Natural killer cell treated with Interleukin-12 subunit alpha and Interleukin-12 subunit beta and Interleukin-15 and Interleukin-18, amount 100 ng/mL, for 72 hours (primary cell): ENCODE data around the gene OGDH. TPM values are rescaled to one million over a fixed set of nuclear protein-coding genes. Genes with fewer than 3 reads are reported as not detected.

ENCODE experiments used
- ATAC-seq, 2 donors: fragments of 150-1000 bp; cut with Tn5 transposase in 1 of 2; sonication (Bioruptor Pico), chemical (Tn5 transposase) in 1 of 2; 2 replicates each; pipeline ENCODE4 v1.10.0; 2021
- DNase-seq: peaks from one replicate; pipeline ENCODE4 v3.0.0; 2022; ENCODE audit warnings: low spot score
- H3K27ac Mint-ChIP-seq, 2 donors: 1 replicate in 1 of 2; 2 replicates in 1 of 2; pipeline ENCODE4 v1.8.0; 2022; ENCODE audit warnings: mixed read lengths in 2 of 2, mild to moderate bottlenecking in 1 of 2, moderate library complexity in 1 of 2
- H3K27me3 Mint-ChIP-seq, 2 donors: 1 replicate in 1 of 2; 2 replicates in 1 of 2; pipeline ENCODE4 v1.8.0; 2022; ENCODE audit warnings: mixed read lengths in 2 of 2
- H3K36me3 Mint-ChIP-seq: one replicate; pipeline ENCODE4 v1.8.0; 2022; ENCODE audit warnings: mixed read lengths
- H3K4me1 Mint-ChIP-seq, 2 donors: 1 replicate in 1 of 2; 2 replicates in 1 of 2; pipeline ENCODE4 v1.8.0; 2022; ENCODE audit warnings: low read depth in 2 of 2, mixed read lengths in 2 of 2, mild to moderate bottlenecking in 1 of 2
- H3K4me3 Mint-ChIP-seq: one replicate; pipeline ENCODE4 v1.8.0; 2022; ENCODE audit warnings: mixed read lengths
- H3K9me3 Mint-ChIP-seq: 2 replicates; pipeline ENCODE4 v1.8.0; 2022; ENCODE audit warnings: mixed read lengths
- total RNA-seq, 2 donors: library from RNA; stranded (reverse); gene quantifications; one replicate each; pipeline ENCODE4 v1.2.3, GENCODE V29; 2022

The OGDH gene
- total RNA-seq, 2 donors from 2014 or later = 84.8 to 116 TPM

DNA sequence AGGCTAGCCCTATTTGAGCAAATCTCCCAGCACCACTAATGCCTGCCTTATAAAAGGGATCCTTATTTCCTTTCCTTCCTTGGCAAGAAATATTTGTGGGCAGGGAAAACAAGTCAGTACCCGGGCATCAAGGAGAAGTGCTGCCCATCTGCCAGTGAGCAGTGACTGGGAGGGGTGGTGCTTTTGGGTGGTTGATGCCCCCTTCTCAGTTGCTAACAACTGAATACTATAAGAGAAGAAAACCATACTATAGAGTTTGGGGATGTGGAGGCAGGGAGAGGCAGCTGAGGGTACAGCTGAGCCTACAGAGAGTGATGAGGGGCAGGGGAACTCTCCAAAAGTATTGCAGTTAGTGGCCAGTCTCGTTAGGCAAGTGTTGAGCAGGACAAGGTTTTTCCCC lies 39.3 kb downstream of the OGDH start:
- Mint-ChIP-seq H3K9me3 (no peaks in the 10 kb centered on the region), H3K27me3 (no peaks in the 10 kb centered on the region), H3K4me1 (peaks cover 5 to 9% of the 10 kb centered on the region in 2 donors), H3K4me3 (no peak overlapping the region), H3K36me3 (peaks cover 5% of the 10 kb centered on the region), H3K27ac (peak overlapping the region in 1 of 2 donors; percentile 70)
- ATAC-seq (no peak), DNase-seq (no peak)

DNA sequence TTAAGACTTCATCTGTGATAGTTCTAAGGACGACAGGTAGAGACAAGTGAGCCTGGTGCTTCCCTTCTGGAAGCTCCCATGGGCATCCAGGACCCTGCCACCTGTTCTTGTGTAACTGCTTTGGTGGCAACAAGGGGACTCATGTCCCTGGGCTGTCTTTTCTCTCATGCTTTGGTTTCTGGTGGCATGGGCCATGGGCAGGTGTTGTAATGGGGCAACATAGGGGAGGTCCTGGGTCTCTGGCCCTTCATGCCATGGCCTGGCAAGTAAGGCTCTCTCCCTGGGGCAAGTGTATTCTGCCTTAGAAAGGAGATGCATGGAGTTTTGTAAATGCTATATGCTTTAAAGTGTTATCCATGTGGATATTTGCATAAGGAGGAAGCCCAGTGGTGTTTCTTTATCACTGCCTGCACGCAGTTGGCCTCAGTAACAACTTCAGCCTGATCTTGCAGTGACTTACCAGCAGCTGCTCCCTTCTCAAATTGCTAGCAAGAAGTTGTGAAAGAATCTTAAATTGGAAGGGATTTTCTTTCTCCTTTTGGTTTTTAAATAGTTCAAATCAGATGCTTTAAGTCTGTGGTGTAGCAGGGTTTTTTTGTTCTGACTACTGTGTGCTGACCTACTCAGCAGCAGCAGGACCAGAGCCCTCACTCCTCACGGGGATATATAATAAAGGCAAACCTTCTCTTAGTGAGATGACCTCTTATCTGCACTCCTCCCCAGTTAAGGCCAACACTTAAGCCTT lies 39.9 kb downstream of the OGDH start:
- DNase-seq (no peak), ATAC-seq (no peak)
- Mint-ChIP-seq H3K27ac (peak overlapping the region in 1 of 2 donors; percentile 70), H3K4me1 (peaks cover 4 to 9% of the 10 kb centered on the region in 2 donors), H3K4me3 (no peak overlapping the region), H3K36me3 (peaks cover 5% of the 10 kb centered on the region), H3K9me3 (no peaks in the 10 kb centered on the region), H3K27me3 (no peaks in the 10 kb centered on the region)

DNA sequence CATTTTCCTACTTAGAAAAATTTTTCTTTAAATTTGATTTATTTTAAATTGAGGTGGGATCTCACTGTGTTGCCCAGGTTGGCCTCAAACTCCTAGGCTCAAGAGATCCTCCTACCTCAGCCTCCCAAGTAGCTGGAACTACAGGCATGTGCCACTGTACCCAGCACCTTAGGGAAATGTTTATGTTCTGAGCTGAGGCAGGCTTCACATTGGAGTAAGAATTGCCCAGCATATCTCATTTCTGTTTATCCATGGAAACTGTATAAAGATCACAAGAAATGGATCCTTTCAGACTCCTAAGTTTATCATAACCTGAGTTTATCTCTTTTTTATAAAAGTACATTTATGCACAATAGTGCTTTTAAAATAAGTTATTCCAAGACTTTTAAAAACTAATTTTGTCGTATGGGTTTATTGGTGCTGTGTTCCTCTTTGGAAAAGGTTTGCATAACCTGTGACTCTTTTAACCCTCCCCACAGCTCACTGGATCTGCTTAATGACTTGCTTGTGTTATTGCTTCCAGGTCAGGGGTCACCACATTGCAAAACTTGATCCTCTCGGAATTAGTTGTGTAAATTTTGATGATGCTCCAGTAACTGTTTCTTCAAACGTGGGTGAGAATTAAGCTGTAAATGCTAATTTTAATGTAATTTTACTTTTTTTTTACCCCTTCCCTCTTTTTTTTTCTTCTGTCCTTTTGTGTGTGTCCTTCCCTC lies 40.7 kb downstream of the OGDH start:
- H3K4me1 Mint-ChIP-seq = peaks cover 4 to 9% of the 10 kb centered on the region in 2 donors
- H3K27ac Mint-ChIP-seq = no peak overlapping the region
- H3K27me3 Mint-ChIP-seq = no peaks in the 10 kb centered on the region
- H3K9me3 Mint-ChIP-seq = no peaks in the 10 kb centered on the region
- H3K36me3 Mint-ChIP-seq = peaks cover 5% of the 10 kb centered on the region
- no peak for DNase-seq
- H3K4me3 Mint-ChIP-seq = no peak overlapping the region
- no peak for ATAC-seq

DNA sequence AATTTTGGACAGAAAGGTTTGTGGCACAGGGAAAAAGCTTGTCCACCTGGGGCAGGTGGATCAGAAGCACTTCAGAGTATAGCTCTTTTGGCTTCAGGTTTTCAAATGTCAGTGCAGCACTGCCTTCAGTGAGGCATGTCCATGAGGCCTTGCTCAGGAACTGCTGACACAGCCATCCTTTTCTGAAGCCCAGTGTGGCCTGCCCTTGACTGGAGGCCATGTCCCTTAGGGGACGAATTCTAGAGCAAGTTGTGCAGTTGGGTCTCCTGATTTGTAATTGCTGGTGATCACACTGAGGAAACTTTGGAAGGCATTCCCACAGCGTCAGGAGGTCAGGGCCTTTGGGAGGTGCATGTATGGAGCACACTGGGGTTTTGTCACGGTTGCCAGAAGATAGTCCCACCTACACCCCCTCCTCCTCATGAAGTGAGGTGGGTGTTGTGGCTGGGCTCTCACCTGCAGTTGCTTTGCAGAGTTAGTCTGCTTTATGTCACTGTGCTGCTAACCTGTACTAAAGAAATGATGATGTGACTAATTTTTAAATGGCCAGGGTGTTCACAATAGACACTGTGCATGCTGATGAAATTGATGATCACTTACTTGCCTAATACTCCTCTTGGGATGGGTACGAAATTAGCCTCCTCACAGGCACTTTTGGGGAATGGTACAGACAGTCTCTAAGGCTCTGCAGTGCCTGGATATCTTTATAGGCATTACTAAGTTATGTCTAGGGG lies 41.7 kb downstream of the OGDH start:
- Mint-ChIP-seq H3K27ac (no peak overlapping the region), H3K4me1 (peaks cover 4 to 9% of the 10 kb centered on the region in 2 donors), H3K4me3 (no peak overlapping the region), H3K27me3 (no peaks in the 10 kb centered on the region), H3K9me3 (no peaks in the 10 kb centered on the region), H3K36me3 (peaks cover 5% of the 10 kb centered on the region)
- DNase-seq = no peak
- ATAC-seq = no peak

DNA sequence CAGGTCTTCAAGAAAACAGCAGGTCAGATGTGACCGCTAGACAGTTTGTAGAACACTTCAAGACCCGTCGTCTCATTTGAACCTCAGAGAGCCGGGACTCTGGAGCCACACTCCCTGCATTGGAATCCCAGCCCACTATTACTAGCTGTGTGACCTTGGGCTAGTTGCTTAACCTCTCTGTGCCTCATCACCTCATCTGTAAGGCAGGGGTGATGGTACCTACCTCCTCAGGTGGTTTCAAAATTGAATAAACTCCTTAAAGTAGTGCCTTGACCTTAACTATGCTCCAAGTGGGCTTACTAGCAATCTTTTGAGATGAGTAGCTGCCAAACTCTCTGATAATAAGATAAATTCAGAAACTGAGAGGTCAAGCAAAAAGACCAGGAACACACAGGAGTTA lies 43.8 kb downstream of the OGDH start:
- ATAC-seq = no peak
- H3K36me3 Mint-ChIP-seq = peaks cover 5% of the 10 kb centered on the region
- H3K27ac Mint-ChIP-seq = no peak overlapping the region
- H3K27me3 Mint-ChIP-seq = no peaks in the 10 kb centered on the region
- DNase-seq = no peak
- peaks cover 0 to 4% of the 10 kb centered on the region in 2 donors for H3K4me1 Mint-ChIP-seq
- no peak overlapping the region for H3K4me3 Mint-ChIP-seq
- H3K9me3 Mint-ChIP-seq = no peaks in the 10 kb centered on the region

DNA sequence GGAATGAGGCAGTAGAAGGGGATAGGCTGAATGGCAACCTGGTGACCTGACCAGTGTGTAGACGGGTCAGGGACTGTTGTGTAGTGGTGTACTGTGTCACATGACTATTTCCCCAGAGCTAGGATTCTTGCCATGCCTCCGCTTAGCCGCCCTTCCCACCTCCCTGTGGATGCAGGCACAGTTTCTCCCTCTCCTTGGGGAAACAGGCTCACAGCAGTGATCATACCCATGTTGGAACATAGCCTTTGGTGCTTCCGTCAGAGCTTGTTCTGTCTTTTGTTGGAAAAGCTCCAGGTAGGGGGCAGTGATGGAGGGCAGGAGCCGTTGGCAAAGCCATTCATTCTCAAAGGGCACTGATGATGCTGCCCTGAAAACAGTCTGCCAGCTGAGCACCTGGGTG lies 44.3 kb downstream of the OGDH start:
- Mint-ChIP-seq H3K4me1 (peaks cover 0 to 2% of the 10 kb centered on the region in 2 donors), H3K27me3 (no peaks in the 10 kb centered on the region), H3K9me3 (no peaks in the 10 kb centered on the region), H3K27ac (no peak overlapping the region), H3K4me3 (no peak overlapping the region), H3K36me3 (peaks cover 5% of the 10 kb centered on the region)
- no peak for DNase-seq
- no peak for ATAC-seq

DNA sequence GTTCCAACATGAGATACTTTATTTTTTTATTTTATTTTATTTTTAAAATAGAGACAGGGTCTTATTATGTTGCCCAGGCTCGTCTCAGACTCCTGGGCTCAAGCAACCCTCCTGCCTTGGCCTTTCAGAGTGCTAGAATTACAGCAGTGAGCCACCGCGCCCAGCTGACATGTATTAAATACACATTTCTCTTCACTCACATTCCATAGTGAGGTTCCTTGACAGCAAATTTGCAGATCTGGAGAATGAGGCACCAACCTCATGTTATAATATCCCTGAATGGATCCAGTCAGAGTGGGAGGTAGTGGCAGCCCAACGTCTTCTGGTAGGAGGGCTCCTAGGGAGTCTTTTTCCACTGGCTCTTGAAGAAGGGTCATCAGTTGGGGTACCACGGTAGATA lies 46.1 kb downstream of the OGDH start:
- no peaks in the 10 kb centered on the region for H3K9me3 Mint-ChIP-seq
- peaks cover 0 to 4% of the 10 kb centered on the region in 2 donors for H3K4me1 Mint-ChIP-seq
- DNase-seq (no peak), ATAC-seq (no peak)
- no peak overlapping the region for H3K4me3 Mint-ChIP-seq
- H3K27me3 Mint-ChIP-seq = no peaks in the 10 kb centered on the region
- peaks cover 12% of the 10 kb centered on the region for H3K36me3 Mint-ChIP-seq
- no peak overlapping the region for H3K27ac Mint-ChIP-seq

DNA sequence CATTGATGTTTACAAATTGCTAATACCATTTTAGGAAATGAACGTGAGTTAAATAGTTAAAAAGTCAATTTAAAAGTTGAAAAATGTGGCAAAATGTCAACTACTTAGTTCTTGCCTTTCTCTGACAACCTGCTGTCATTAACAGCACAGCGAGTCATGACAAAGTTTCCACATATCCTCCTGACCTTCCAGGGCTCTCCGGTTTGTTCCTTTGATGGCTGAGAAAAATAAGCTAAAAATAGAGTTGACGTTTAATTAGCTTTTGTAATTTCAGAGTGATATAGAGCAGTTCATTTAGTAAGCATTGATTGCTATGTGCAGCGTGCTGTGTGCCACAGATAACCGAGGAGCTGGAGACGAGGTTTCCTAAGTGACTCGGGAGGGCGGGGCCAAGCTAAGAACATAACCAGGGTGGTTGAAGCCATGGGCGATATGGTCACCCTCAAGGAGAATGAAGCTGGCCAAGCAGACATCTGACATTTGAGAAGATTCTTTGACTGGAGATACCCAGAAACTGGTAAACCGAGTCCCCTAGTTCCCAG lies 47.9 kb downstream of the OGDH start:
- no peak overlapping the region for H3K4me3 Mint-ChIP-seq
- H3K27ac Mint-ChIP-seq = peak overlapping the region in 1 of 2 donors; percentile 53
- H3K36me3 Mint-ChIP-seq = peaks cover 12% of the 10 kb centered on the region
- DNase-seq = no peak
- H3K9me3 Mint-ChIP-seq = no peaks in the 10 kb centered on the region
- no peaks in the 10 kb centered on the region for H3K27me3 Mint-ChIP-seq
- H3K4me1 Mint-ChIP-seq = peaks cover 0 to 4% of the 10 kb centered on the region in 2 donors
- no peak for ATAC-seq

DNA sequence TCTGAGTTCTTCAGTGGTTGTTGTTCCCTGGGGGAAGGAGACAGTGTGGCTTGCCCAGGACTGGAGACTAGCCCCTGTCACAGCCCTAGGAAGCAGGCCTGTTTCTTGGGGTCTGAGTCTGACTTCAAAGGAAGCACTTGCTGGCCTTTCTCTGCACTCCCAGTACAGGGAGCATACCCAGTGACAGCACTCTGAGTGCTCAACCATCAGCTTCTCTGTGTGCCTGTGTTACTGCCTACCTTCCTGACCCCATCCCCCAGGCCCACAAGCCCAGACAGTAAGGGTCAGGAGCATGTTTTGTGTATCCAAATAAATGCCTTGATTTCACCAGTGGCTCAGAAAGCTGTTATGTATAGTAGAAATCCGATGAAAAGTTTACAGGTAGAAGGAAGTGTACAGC lies 48.9 kb downstream of the OGDH start:
- ATAC-seq (no peak), DNase-seq (no peak)
- H3K36me3 Mint-ChIP-seq = peaks cover 22% of the 10 kb centered on the region
- H3K4me1 Mint-ChIP-seq = peaks cover 6 to 7% of the 10 kb centered on the region in 2 donors
- no peaks in the 10 kb centered on the region for H3K27me3 Mint-ChIP-seq
- no peak overlapping the region for H3K27ac Mint-ChIP-seq
- H3K9me3 Mint-ChIP-seq = peaks cover 3% of the 10 kb centered on the region
- H3K4me3 Mint-ChIP-seq = no peak overlapping the region

DNA sequence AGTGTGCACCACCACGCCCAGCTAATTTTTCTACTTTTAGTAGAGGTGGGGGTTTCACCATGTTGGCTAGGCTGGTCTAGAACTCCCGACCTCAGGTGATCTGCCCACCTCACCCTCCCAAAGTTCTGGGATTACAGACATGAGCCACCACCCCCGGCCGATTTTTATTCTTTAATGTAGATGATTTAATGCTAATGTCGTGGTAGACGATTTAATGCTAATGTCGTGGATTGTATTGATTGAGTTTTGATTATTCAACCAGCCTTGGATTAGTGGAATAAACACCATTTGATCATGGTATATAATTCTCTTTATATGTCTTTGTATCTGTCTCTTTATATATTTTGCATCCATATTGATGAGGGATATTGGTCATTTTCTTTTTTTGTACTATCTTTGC lies 52.6 kb downstream of the OGDH start:
- ATAC-seq = no peak
- Mint-ChIP-seq H3K4me1 (peaks cover 6 to 7% of the 10 kb centered on the region in 2 donors), H3K36me3 (peaks cover 42% of the 10 kb centered on the region), H3K27me3 (no peaks in the 10 kb centered on the region), H3K4me3 (no peak overlapping the region), H3K27ac (no peak overlapping the region), H3K9me3 (peaks cover 8% of the 10 kb centered on the region)
- no peak for DNase-seq

DNA sequence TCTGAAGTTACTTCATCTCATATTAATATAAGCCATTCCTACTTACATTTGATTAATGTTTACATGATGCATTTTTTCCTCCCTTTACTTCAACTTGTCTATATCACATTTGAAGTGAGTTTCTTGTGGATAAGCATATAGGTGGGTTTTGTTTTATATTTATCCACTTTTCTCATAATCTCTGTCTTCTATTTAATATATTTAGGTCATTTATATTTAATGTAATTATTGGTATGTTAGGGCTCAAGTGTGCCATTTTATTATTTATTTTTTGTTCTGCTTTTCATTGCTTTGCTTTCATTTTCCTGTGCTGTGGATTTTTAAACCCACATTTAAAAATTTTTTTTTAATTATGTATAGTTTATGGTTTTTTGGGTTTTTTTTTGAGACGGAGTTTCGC lies 54.8 kb downstream of the OGDH start:
- Mint-ChIP-seq H3K4me3 (no peak overlapping the region), H3K4me1 (peaks cover 6 to 7% of the 10 kb centered on the region in 2 donors), H3K27me3 (no peaks in the 10 kb centered on the region), H3K27ac (no peak overlapping the region), H3K36me3 (peaks cover 38% of the 10 kb centered on the region), H3K9me3 (peaks cover 8% of the 10 kb centered on the region)
- DNase-seq (no peak), ATAC-seq (no peak)

DNA sequence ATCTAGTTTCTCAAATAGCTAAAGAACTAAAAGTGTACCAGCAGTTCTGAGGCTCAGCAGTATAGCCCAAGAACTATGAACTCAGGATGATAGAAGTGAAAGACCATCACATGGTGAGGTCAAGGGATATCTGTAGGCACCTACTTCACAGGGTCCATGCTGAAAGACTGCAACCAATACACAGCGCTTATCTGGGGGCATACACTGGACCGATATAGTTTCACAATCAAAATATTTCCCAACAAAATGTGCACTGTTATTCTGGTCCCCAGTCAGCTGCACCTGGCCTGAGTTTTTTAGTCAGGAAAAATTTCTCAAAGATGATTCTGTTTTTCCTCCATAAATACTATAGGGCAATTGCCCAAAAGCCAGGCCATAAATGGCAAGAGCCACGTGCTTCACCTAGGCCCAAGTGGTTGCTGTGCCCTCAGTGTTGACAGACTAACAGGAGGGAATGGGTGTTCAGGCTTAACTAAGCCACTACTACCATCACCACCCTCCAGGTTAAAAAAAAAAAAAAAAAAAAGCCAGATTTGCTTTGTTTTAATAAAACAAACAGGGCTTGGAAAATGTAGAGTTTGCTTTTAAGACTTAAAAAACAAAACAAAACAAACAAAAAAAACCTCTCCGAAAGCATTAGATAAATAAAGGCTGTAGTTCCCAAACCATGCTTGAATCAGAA lies 58.5 kb downstream of the OGDH start:
- ATAC-seq (no peak), DNase-seq (no peak)
- peaks cover 34% of the 10 kb centered on the region for H3K36me3 Mint-ChIP-seq
- no peaks in the 10 kb centered on the region for H3K27me3 Mint-ChIP-seq
- H3K9me3 Mint-ChIP-seq = peaks cover 5% of the 10 kb centered on the region
- H3K27ac Mint-ChIP-seq = no peak overlapping the region
- no peak overlapping the region for H3K4me3 Mint-ChIP-seq
- peaks cover 2 to 3% of the 10 kb centered on the region in 2 donors for H3K4me1 Mint-ChIP-seq

DNA sequence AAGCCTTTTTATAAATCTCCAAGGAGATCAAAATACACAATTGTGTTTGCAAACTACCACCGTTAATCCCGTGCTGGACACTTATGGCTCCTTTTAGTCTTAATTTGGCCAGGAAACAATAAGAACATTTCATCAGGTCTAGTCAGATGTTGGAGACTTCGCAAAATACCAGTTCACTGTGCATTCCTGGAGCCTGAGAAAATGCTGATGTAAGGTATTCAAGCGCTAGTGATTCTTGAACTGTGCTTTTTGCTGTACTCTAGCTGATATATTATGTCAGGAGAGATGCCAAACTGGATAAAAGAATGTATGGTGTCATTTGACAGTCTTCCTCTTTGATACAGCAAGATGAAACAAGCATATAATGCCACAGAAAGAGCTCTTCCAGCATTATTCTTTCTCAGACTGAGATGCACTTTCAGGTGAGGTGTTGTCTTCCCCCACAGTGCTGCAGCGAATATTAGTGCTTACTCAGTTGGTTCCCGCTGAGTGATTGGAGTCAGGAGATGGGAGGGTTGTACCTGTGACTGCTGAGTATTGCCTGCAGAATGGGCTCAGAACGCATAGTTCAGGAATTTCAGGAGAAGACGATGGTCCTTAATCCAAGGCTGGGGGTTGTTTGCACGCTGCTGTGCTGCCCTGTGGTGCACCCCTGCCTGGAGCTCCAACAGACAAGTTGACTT lies 59.2 kb downstream of the OGDH start:
- H3K36me3 Mint-ChIP-seq = peaks cover 26% of the 10 kb centered on the region
- H3K27me3 Mint-ChIP-seq = no peaks in the 10 kb centered on the region
- H3K4me1 Mint-ChIP-seq = peaks cover 0 to 3% of the 10 kb centered on the region in 2 donors
- DNase-seq (no peak), ATAC-seq (no peak)
- H3K4me3 Mint-ChIP-seq = no peak overlapping the region
- H3K9me3 Mint-ChIP-seq = peaks cover 5% of the 10 kb centered on the region
- H3K27ac Mint-ChIP-seq = no peak overlapping the region
